Stimulated activated CD8-positive, alpha-beta memory T cell treated with anti-CD3 and anti-CD28 coated beads, Interleukin-7, amount 100 ng/mL, for 4 hours (primary cell): Measurements from ENCODE around the gene NPC1.
"Not testable (repeated sequence)": the region's sequence is repeated elsewhere in the genome, so short reads cannot be mapped to it uniquely, and the experiment has no call there.

Source experiments
- DNase-seq, 2 donors: peaks; one replicate each; pipeline ENCODE4 v3.0.0-alpha.2; 2020; ENCODE audit warnings: low read depth in 2 of 2

NPC1 gene

GRCh38 chr18:23609390-23610023 is 23.2 kb upstream of the NPC1 start:
- no peak for DNase-seq

DNA sequence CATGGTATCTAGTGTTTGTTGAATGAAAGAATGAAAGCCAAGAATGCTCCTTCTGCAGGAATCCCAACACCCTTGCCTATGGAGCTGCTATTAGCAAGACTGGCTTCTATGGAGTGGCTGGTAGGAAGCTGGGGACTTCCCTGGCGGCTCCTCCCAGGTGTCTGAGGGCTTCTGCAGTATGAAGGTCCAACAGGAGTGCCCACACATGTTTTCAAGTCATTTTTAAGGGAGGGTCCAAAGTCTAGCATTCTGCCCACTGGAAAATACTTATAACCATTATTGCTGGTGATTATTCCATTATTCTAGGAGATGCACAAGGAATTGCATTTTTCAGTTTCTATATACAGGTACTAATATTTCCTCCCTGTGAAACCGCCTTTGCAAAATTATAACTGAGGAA is 21.9 kb upstream of the NPC1 start:
- no peak for DNase-seq

DNA sequence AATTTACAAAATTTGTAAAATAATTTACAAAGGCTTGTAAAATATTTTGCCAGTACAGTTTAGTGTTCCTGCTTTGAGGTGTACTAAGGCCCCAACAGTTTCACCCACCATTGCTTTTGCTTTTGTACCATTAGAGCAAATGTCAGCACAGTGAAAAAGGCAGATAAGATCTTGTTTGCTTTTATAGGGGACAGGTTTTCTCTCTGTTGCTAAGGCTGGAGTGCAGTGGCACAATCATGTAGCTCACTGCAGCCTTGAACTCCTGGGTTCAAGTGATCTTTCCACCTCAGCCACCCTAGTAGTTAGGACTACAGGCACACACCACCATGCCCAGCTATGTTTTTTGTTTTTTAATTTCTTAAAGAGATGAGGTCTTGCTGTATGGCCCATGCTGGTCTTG is 19.6 kb upstream of the NPC1 start:
- DNase-seq = no peak

DNA sequence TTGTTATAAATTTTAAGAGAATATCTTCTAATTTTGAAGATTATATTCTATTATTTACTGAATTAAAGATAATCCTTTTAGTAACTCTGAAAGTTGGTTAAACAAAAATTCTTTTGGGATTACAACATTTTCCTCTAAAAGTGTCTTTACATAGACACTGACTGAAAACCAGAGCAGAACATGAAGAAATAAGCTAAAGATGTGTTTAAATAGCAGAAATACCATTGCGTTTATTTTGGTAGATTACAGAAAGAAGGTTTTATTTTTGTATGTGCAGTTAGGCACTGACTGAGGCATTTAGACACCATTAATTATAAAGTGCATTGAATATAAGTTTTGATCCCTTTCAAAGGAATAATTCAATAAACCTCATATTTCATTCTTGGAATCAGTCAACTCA is 13.5 kb upstream of the NPC1 start:
- no peak for DNase-seq

GRCh38 chr18:23596183-23596582 is 9.9 kb upstream of the NPC1 start:
- DNase-seq = no peak

GRCh38 chr18:23595591-23595990 is 9.3 kb upstream of the NPC1 start:
- DNase-seq = no peak

- DNase-seq = no peak
These were observed 7.4 kb upstream of the NPC1 start for GRCh38 chr18:23593720-23594119.

DNA sequence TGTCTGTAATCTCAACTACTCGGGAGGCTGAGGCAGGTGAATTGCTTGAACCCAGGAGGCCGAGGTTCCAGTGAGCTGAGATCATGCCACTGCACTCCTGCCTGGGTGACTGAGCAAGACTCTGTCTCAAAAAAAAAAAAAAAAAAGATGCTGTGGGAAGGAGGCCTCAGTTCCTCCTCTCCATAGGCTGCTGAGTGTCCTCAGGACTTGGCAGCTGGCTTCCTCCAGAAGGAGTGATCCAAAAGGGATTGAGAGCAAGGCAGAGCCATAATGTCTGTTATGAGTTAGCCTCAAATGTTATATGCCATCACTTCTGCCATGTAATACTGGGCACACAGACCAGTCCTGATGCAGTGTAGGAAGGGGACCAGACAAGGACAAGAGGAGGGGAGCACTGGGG is 6.6 kb upstream of the NPC1 start:
- no peak for DNase-seq

DNA sequence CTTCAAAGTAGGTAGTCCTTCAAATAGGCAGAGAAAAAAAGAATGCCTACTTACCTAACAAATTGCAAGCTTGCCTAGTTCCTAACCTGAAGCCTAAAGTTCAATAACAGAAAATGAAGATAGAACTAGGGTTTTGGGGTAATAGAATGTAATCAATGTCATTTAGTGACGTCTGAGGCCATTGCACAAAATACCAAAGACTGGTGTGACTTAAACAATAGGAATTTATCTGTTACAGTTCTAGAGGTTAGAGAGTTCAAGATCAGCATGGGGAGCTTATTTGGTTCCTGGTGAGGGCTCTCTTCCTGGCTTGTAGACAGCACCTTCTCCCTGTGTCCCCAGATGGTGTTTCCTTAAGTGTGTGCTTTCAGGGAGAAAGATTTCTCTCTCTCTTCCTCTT is 4.7 kb upstream of the NPC1 start:
- DNase-seq = no peak

GRCh38 chr18:23588836-23589560 is 2.7 kb upstream of the NPC1 start:
- DNase-seq = no peak

DNA sequence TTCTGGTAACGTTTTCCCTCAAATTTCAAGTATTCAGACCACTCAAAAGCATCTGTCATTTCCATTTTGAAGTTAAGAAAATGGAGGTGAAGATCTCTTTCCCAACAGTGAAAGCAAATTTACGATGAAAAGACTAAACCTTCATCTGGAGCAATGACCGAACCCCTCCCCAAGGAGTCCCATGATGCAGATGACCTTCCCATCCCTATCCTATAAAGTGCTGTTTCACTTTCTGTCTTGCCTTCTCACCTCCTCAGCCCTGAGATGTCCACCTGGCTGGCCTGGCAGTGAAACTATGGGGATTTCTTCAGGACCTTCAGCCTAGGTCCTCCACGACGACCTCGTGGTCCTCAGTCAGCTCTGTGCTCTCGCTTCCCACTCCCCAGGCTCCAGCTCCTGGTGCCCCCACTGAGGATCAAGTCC is 925 bp upstream of the NPC1 start:
- DNase-seq = no peak

DNA sequence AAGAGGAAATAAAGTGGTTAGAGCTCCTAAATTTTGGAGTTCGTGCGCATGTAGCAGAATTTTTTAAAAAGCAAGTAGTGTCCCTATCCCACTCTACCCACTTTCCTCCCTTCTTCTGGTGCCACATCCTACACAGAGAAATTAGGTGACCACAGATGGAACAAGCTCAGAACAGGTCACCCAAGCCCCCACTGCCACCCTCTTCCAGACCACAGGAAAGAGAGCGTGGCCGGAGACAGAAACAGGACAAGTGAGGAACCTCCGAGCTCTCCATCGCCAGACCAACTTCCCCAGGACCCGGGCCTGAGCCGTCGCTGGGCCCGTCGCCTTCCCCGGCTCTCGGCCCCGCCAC is 433 bp downstream of the NPC1 start:
- DNase-seq = no peak

DNA sequence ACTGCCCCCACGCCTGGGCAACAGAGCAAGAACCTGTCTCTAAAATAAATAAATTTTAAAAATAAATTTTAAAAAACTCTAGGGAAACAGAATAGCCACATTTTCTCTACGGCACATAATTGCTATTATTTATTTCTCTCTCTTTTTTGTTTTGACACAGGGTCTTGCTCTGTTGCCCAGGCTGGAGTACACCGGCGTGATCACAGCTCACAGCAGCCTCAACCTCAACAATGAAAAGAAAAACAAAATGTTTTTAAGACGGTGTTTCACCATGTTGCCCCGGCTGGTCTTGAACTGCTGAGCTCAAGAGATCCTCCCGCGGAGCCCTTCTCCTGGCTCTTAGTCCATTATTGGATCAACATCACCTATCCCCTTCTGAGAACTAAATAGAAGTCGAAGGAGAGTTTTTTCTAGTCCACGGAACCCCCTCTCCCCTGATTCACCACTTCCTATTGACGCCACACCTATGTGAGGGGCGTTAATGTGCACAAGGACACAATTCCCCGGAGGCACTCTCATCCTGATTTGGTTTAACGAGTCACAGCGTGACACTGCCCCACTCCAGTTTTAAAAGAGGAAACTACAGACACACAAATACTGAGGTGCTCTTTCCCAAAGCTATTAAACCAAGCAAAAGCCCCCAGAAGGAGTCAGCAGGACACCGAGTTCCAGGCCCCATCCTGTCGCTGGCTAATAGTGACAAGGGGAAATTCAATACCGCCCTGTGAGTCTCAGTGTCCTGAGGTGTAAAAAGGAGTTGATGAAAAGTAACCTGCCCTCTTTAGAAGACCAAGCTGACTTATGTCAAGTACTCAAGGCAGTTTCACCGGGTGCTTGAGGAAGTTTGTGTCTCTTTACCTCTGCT is 1.1 kb downstream of the NPC1 start:
- no peak for DNase-seq

GRCh38 chr18:23584019-23584983 is 2.0 kb downstream of the NPC1 start:
- DNase-seq = no peak

GRCh38 chr18:23583071-23583865 is 3.0 kb downstream of the NPC1 start:
- no peak for DNase-seq

GRCh38 chr18:23580677-23581367 is 5.5 kb downstream of the NPC1 start:
- no peak for DNase-seq

DNA sequence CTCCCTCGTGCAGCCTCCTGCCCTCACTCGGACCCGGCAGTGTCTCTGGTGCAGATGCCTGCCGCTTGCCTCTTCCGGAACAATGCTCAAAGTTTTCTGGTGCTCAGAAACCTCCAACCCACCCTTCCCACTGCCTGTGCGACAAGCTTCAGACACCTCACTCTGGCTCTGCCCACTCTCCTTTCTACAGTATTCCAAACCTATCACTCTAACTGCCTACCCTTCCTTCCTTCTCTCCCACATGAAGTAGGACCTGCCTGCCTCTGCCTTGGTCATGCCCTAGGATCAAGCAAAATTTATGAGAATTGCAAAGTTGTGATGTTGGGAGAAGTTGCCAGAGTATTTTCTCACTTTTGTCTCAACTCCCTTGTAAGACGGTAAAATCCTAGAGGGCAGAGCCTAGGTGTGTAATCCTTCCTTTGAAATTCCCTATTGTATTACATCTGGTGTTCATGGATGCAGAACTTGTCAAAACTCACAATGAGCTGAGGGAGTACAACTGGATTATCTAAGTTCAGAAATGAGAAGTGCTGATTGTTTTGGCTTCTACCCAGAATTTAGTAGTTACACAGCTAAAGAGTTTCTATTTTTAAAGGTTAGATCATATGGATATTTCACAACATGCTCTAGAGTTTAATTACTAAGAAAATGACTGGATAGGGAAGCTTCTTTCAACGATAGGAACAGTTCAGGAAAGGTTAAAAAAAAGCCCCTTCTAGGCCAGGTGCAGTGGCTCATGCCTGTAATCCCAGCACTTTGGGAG is 7.2 kb downstream of the NPC1 start:
- DNase-seq = no peak

DNA sequence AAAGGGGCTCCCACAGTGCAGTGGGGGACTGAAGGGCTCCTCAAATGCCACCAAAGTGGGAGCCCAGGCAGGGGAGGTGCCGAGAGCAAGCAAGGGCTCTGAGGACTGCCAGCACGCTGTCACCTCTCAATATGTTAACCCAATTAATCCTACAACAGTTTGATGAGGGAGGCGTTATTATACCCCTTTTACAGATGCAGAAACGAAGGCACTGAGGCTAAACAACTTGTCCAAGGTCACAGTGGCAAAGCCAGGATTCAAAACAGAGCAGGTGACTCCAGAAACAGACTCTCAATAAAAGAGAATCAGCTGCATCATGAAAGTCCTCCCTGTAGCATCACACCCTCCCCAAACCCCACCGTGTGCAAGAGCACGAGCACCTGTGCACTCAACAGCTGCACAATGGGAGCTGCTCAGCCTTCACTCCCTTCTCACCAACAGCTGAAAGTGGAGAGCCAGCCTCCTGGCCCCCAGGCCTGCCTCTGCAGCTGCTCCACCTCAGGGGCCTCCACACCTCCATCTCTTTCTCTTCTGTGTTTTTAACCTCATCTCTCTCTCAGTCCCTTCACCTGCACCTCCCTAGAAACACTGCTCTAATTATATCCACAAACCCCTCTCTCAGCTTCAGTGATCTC is 8.1 kb downstream of the NPC1 start:
- DNase-seq = no peak

GRCh38 chr18:23577521-23577920 is 8.8 kb downstream of the NPC1 start:
- not testable (repeated sequence) for DNase-seq
